Stimulated activated CD4-positive, alpha-beta T cell treated with anti-CD3 and anti-CD28 coated beads, Interleukin-1b, Interleukin-23, amount 100 ng/mL, for 1 hour (primary cell): ENCODE measurements around the gene PDXP.
"Not testable (repeated sequence)": the region's sequence is repeated elsewhere in the genome, so short reads cannot be mapped to it uniquely, and the experiment has no call there.

Experiments used
- DNase-seq, 2 donors: peaks; one replicate each; pipeline ENCODE4 v3.0.0-alpha.2; 2020; ENCODE audit warnings: low read depth in 2 of 2

The PDXP gene

GRCh38 chr22:37647317-37647716 lies 11.2 kb upstream of the PDXP start:
- no peak for DNase-seq

- no peak for DNase-seq
These were observed 10.6 kb upstream of the PDXP start for GRCh38 chr22:37647928-37648327.

DNA sequence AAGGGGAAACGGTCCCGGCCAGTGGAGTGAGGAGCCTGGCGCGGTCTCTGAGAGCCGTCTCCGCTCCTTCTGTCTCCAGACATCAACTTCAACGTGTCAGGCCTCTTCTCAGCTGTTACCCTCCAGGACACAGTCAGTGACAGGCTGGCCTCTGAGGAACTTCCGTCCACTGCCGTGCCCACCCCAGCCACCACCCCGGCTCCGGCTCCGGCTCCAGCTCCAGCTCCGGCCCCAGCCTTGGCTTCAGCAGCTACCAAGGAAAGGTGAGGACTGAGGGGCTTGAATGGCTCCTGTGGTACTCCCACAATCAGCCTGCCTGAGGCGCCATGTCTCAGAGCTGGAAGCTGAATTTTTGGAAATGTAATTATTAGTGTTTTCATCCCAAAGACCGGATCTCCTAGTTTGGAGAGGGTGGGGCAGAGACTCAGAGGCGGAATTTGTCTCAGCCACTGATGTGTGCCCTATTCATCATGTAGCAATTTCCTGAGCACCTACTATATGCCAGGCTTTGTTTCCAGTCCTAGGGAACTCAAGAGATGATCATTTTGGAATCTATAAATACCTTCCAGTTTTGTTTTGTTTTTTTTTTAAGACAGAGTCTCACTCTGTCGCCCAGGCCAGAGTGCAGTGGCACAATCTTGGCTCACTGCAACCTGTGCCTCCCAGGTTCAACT lies 7.9 kb upstream of the PDXP start:
- no peak for DNase-seq

DNA sequence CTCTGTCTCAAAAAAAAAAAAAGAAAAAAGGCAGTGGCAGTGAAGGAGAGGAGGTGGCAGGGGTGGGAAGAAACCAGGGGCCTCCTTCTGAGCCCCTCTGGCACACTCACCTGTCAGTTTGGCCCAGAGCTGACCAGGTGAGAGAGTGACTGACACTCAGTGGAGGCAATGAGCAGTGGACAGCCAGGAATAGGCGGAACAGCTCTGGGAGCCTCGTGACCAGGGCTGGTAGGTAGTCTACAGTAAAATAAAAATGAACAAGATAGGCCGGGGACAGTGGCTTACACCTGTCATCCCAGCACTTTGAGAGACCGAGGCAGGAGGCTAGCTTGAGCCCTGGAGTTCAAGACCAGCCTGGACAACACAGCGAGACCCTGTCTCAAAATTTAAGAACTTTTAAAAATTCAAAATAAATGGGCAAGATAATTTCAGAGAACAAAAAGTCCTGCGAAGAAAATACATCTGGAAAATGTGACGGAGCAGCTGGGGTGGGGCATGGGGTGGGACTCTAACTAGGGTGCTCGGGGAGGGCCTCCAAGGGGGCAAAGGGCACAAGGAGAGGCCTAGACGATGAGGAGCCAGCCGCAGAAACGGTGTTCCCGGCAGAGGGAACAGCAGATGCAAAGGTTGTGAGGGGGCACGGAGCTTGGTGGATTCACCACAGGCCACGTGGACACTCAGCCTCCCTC lies 3.8 kb upstream of the PDXP start:
- no peak for DNase-seq

- no peak for DNase-seq
These were observed 3.3 kb upstream of the PDXP start for GRCh38 chr22:37655252-37655563.

DNA sequence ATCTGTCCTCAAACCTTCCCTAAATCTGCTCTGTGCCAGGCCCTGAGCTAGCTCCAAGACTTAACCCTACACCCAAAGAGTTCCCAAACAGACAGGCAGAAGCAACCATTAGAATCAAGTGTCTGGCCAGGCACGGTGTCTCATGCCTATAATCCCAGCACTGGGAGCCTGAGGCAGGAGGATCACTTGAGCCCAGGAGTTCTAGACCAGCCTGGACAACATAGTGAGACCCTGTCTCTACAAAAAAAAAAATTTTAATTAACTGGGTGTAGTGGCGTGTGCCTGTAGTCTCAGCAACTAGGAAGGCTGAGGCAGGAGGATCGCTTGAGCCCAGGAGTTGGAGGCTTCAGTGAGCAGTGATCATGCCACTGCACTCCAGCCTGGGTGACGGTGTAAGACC lies 1.9 kb upstream of the PDXP start:
- DNase-seq: not testable (repeated sequence)

- no peak for DNase-seq
These were observed 862 bp upstream of the PDXP start for GRCh38 chr22:37657590-37658132.

- no peak for DNase-seq
These were observed 758 bp downstream of the PDXP start for GRCh38 chr22:37659066-37659896.

GRCh38 chr22:37659897-37660708 lies 1.6 kb downstream of the PDXP start:
- no peak for DNase-seq

- DNase-seq: no peak
These were observed 2.2 kb downstream of the PDXP start for GRCh38 chr22:37660709-37661045.

- DNase-seq: no peak
These were observed 2.8 kb downstream of the PDXP start for GRCh38 chr22:37661160-37661924.

GRCh38 chr22:37662039-37662438 lies 3.5 kb downstream of the PDXP start:
- DNase-seq: no peak

- no peak for DNase-seq
These were observed 5.1 kb downstream of the PDXP start for GRCh38 chr22:37663521-37664140.

DNA sequence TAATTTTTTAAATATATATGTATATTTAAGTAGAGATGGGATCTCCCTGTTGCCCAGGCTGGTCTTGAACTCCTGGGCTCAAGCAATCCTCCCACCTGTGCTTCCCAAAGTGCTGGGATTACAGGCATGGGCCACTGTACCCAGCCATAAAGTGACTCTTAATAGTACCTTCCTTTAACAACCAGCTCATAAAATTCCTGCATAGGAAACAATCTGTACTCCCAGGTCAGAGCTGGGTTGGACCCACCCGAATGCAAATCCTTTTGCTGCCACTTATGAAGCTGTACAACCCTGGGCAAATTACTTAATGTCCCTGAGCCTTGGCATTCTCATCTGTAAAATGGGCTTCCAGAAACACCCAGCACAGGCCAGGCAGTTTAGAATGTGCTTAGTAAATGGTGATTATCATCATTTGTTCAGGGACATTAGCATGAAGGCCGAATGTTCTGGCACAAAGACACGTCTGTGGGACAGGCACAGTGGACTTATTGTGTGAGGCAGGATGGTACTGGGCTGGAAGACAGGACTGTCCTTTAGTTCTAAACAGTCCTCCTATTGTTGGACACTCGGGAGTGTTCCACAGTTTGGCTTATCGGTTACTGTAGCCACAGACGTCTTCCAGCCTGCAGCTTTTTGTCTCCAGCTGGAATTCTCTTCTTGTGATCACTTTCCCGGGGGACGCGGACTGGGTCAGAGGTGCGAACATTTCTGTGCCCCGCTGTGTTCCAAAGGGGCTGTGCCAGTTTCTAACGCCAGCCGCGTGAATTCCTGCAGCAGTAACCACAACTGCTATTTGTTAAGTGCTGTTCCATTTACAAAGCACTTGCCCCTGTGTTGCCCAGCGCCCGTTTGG lies 6.0 kb downstream of the PDXP start:
- no peak for DNase-seq

- no peak for DNase-seq
These were observed 7.0 kb downstream of the PDXP start for GRCh38 chr22:37665487-37665886.

- no peak for DNase-seq
These were observed 11.1 kb downstream of the PDXP start for GRCh38 chr22:37669586-37669985.

- DNase-seq: no peak
These were observed 13.8 kb downstream of the PDXP start for GRCh38 chr22:37672206-37672919.

DNA sequence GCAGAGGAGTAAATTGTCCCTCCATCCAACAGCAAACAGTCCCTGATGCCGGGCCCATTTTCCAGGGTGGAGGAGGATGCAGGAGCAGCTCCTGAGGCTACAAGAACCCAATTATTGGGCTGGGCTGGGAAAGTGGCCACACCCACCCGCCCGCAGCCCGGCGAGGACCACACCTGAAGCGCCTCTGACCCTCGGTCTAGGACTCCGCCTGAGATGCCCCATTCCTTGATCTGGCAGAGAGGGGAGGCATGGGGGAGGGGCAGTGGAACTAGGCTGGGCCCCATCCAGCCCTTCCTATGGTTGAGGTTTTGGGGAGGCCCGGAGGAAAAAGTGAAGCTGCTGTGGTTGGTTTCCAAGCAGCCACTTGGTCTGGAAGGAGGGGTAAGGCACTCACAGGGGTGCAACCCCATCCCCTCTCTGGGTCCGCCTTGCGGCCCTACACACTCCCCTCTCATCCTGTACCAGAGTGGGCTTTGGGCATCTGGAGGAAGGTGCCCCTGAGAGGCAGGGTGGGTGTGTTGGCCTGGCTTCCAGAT lies 14.5 kb downstream of the PDXP start:
- no peak for DNase-seq

DNA sequence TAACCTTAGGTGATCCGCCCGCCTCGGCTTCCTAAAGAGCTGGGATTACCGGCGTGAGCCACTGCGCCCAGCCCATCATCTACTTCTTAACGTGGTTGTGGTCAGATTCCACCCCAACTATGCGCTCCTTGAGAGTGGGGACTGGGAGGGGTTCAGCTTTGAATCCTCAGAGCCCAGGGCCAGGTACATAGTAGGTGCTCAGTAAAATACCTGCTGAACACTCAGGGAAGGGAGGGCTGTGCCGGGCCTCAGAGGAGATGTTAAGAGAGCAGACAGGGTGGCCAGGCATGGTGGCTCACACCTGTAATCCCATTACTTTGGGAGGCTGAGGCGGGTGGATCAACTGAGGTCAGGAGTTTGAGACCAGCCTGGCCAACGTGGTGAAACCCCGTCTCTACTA lies 15.7 kb downstream of the PDXP start:
- DNase-seq: no peak
